Activated naive CD8-positive, alpha-beta T cell treated with anti-CD3 and anti-CD28 coated beads for 36 hours (primary cell): ENCODE results near the gene HSD17B12. TPM values are rescaled to one million over a fixed set of nuclear protein-coding genes. Genes with fewer than 3 reads are reported as not detected.

Experiments used
- DNase-seq: peaks from one replicate; pipeline ENCODE4 v3.0.0; 2021
- H3K27ac Mint-ChIP-seq: one replicate; pipeline ENCODE4 v1.8.0; 2022; ENCODE audit warnings: mild to moderate bottlenecking, moderate library complexity, mixed read lengths
- H3K27me3 Mint-ChIP-seq: one replicate; pipeline ENCODE4 v1.8.0; 2022; ENCODE audit warnings: mild to moderate bottlenecking, mixed read lengths
- H3K36me3 Mint-ChIP-seq: one replicate; pipeline ENCODE4 v1.8.0; 2021; ENCODE audit warnings: mild to moderate bottlenecking, mixed read lengths
- H3K4me1 Mint-ChIP-seq: one replicate; pipeline ENCODE4 v1.8.0; 2021; ENCODE audit warnings: mixed read lengths
- H3K4me3 Mint-ChIP-seq: one replicate; pipeline ENCODE4 v1.8.0; 2022; ENCODE audit warnings: mild to moderate bottlenecking, moderate library complexity, mixed read lengths
- H3K9me3 Mint-ChIP-seq: one replicate; pipeline ENCODE4 v1.8.0; 2022; ENCODE audit warnings: mixed read lengths
- total RNA-seq, 2 experiments: library from RNA; stranded (reverse); gene quantifications; one replicate each; pipeline ENCODE4 v1.2.3, GENCODE V29; 2021

HSD17B12 gene
- total RNA-seq, 2 experiments from 2014 or later: 54.2 to 56.0 TPM

DNA sequence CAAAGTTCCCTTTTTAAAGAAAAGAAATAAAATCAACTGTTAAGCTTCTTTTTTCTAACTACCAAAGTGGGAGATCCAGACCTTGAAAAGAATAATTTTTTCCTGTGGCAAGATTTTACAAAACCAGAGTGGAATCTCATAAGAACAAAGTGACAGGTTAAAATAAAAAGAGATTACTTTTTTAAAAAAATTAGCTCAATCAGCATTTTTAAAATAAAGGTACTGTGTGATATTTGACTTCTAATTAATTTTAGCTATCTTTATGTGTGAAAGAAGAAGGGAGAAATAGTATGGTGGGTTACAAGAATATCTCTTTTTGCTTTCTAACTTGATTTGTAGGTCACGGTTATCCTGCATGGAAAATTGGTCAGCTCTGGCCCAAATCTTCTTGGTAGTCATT, 107.3 kb downstream of the HSD17B12 start:
- H3K4me1 Mint-ChIP-seq: peaks cover 2% of the 10 kb centered on the region
- no peaks in the 10 kb centered on the region for H3K27me3 Mint-ChIP-seq
- no peak overlapping the region for H3K4me3 Mint-ChIP-seq
- H3K27ac Mint-ChIP-seq: no peak overlapping the region
- peaks cover 16% of the 10 kb centered on the region for H3K9me3 Mint-ChIP-seq
- peaks cover 49% of the 10 kb centered on the region for H3K36me3 Mint-ChIP-seq
- no peak for DNase-seq

DNA sequence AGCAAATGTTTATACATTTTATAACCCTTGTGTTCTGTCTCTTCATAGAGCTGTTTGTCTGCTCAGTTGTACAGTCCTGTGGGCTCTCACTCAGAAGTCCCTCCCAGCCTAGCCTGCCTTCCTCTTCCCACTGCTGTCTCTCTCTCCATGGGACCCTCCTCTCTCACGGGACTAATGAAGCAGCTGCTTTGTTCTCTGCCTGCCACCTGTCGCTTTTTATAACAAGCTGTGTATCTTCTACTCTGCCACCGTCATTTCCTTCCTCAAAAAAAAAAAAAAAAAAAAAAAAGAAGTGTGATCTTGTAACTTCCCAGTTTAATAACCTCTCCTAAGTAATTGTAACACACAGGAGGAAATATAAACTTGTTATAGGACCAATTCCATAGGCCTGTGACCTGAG, 107.9 kb downstream of the HSD17B12 start:
- H3K4me1 Mint-ChIP-seq: peaks cover 2% of the 10 kb centered on the region
- no peak for DNase-seq
- peaks cover 46% of the 10 kb centered on the region for H3K36me3 Mint-ChIP-seq
- no peak overlapping the region for H3K4me3 Mint-ChIP-seq
- no peaks in the 10 kb centered on the region for H3K27me3 Mint-ChIP-seq
- H3K9me3 Mint-ChIP-seq: peaks cover 16% of the 10 kb centered on the region
- no peak overlapping the region for H3K27ac Mint-ChIP-seq

DNA sequence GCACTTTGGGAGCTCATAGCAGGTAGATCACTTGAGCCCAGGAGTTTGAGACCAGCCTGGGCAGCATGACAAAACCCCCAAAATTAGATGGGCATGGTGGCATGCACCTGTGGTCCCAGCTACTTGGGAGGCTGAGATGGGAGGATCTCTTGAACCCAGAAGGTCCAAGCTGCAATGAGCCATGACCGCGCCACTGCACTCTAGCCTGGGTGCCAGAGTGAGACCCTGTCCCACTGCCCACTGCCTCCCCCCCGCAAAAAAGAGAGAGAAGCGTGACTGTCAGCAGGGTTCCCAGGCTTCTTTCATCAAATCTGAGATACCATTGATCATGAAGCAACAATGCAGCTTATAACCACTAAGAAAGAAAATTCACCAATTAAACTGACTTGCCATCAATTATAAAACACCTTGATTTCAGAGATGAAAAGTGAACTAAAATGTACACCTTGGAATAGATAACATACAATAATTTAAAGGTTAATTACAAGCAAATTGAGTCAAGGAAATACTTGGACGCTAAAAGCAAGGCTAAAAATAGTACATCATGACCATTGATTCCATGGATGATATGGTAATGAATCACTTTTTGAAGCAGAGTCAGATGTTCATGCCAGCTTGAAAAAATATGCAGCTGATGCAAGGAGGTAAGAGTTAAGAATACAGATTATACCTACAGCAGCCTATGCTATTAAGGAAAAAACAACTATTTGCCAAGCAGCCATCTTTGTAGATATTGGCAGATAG, 109.3 kb downstream of the HSD17B12 start:
- no peak for DNase-seq
- Mint-ChIP-seq H3K4me3 (no peak overlapping the region), H3K27me3 (no peaks in the 10 kb centered on the region), H3K9me3 (peaks cover 6% of the 10 kb centered on the region), H3K4me1 (peaks cover 2% of the 10 kb centered on the region), H3K27ac (no peak overlapping the region), H3K36me3 (peaks cover 44% of the 10 kb centered on the region)

DNA sequence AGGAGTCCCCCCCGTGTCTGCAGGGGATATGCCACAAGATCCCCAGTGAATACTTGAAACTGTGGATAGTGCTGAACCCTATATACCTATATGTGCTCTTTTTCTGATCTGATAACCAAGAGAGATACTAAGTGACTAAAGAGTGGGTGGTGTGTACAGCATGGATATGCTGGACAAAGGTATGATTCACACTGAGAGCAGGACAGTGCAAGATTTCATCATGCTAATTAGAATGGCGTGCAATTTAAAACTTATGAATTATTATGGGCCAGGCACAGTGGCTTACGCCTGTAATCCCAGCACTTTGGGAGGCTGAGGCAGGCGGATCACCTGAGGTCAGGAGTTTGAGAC, 109.9 kb downstream of the HSD17B12 start:
- DNase-seq: no peak
- no peak overlapping the region for H3K4me3 Mint-ChIP-seq
- H3K36me3 Mint-ChIP-seq: peaks cover 41% of the 10 kb centered on the region
- H3K9me3 Mint-ChIP-seq: peaks cover 3% of the 10 kb centered on the region
- no peak overlapping the region for H3K27ac Mint-ChIP-seq
- H3K4me1 Mint-ChIP-seq: peaks cover 2% of the 10 kb centered on the region
- no peaks in the 10 kb centered on the region for H3K27me3 Mint-ChIP-seq

DNA sequence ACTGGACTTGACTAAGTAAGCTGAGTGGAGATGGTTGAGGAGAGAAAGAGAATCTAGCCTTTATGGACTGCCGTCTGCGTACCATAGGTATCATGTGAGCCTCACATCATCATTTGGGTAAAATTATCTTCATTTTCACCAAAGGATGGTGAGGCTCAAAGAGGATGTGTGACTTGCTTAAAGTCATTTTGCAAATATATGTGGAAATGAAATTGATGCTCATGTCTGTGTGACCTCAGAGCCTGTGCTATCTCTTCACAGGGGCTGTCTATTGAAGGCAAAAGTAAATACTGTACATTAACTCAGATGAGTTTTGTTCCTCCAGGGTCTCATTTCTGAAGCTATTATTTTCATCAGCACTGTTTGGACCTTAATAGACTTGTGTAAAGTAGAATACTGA, 116.8 kb downstream of the HSD17B12 start:
- DNase-seq: no peak
- H3K27me3 Mint-ChIP-seq: no peaks in the 10 kb centered on the region
- no peak overlapping the region for H3K27ac Mint-ChIP-seq
- peaks cover 37% of the 10 kb centered on the region for H3K36me3 Mint-ChIP-seq
- no peaks in the 10 kb centered on the region for H3K9me3 Mint-ChIP-seq
- no peaks in the 10 kb centered on the region for H3K4me1 Mint-ChIP-seq
- no peak overlapping the region for H3K4me3 Mint-ChIP-seq

DNA sequence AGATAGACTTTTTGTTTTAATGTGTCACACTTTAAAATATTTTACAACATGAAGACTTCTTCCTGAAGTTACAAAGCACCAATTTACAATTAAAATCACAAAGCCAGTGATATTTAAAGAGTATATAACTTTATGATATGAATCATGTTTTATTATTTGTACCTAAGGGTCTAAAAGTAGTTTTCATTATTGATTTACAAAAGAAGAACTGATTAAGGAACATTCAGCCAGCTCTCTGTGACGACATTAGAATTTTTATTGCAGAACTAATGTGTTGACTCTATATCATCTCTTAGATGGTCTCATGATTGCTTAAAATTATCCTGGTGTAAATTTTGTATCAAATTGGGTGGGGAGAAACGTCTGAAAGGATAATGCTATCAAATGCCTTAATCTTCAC, 117.3 kb downstream of the HSD17B12 start:
- Mint-ChIP-seq H3K4me3 (no peak overlapping the region), H3K4me1 (no peaks in the 10 kb centered on the region), H3K27me3 (no peaks in the 10 kb centered on the region), H3K27ac (no peak overlapping the region), H3K36me3 (peaks cover 37% of the 10 kb centered on the region), H3K9me3 (no peaks in the 10 kb centered on the region)
- no peak for DNase-seq

DNA sequence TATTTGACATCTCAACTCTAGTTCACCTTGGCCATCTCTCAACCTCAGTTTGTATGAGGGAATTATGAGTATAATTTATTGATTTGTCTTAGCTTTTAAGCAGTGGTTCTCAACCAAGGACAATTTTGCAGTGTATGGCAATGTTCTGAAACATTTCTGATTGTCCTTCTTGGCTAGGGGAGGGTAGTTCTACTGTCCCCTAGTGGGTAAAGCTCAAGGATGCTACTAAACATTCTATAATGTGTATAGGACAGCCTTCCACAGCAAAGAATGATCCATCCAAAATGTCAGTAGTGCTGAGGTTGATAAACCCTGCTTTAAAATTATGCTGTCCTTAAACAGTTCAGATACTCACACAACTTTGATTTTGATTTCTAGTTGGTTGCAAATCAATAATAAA, 122.0 kb downstream of the HSD17B12 start:
- peaks cover 13% of the 10 kb centered on the region for H3K9me3 Mint-ChIP-seq
- peaks cover 60% of the 10 kb centered on the region for H3K36me3 Mint-ChIP-seq
- no peaks in the 10 kb centered on the region for H3K27me3 Mint-ChIP-seq
- DNase-seq: no peak
- no peaks in the 10 kb centered on the region for H3K4me1 Mint-ChIP-seq
- no peak overlapping the region for H3K27ac Mint-ChIP-seq
- no peak overlapping the region for H3K4me3 Mint-ChIP-seq

DNA sequence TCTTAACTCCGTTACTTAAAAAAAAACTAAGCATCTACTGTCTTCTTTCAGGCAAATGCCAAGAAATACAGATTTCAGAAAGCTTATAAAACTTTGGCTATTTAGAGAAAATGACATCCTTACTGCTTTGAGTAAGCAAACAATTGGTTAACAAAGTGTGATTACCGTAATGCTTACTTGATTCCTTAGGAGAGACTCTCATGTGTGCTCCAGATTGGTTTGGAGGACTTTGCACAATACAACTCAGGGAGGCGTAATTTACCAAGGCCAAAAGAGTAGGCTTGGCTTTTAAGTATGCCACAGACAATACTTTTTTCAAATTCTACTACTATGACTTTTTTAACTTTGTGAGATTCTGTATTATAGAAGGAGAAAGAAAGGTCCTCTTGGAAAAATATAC, 123.2 kb downstream of the HSD17B12 start:
- H3K4me1 Mint-ChIP-seq: no peaks in the 10 kb centered on the region
- H3K9me3 Mint-ChIP-seq: peaks cover 13% of the 10 kb centered on the region
- peaks cover 57% of the 10 kb centered on the region for H3K36me3 Mint-ChIP-seq
- H3K27me3 Mint-ChIP-seq: no peaks in the 10 kb centered on the region
- no peak overlapping the region for H3K27ac Mint-ChIP-seq
- no peak overlapping the region for H3K4me3 Mint-ChIP-seq
- no peak for DNase-seq

DNA sequence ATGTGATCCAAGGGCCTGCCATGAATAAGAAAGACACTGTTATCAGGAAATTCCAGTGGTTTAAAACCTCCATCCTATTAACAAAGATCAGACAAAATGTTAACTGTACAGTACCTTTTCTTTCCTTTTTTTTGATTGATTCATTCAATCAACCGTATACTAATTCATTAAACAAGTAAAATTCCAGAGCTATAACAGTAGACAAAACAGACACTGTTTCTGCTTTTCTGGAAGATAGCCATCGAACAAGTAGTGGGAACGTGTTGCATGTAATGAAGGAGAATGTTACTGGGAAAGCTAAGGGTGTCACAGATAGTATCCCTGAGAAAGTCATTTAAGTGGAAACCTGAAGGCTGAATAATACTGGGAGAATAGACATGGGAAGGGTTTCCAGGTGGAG, 126.4 kb downstream of the HSD17B12 start:
- DNase-seq: no peak
- H3K9me3 Mint-ChIP-seq: peaks cover 13% of the 10 kb centered on the region
- H3K4me1 Mint-ChIP-seq: no peaks in the 10 kb centered on the region
- H3K27me3 Mint-ChIP-seq: no peaks in the 10 kb centered on the region
- no peak overlapping the region for H3K27ac Mint-ChIP-seq
- H3K4me3 Mint-ChIP-seq: no peak overlapping the region
- peaks cover 34% of the 10 kb centered on the region for H3K36me3 Mint-ChIP-seq

DNA sequence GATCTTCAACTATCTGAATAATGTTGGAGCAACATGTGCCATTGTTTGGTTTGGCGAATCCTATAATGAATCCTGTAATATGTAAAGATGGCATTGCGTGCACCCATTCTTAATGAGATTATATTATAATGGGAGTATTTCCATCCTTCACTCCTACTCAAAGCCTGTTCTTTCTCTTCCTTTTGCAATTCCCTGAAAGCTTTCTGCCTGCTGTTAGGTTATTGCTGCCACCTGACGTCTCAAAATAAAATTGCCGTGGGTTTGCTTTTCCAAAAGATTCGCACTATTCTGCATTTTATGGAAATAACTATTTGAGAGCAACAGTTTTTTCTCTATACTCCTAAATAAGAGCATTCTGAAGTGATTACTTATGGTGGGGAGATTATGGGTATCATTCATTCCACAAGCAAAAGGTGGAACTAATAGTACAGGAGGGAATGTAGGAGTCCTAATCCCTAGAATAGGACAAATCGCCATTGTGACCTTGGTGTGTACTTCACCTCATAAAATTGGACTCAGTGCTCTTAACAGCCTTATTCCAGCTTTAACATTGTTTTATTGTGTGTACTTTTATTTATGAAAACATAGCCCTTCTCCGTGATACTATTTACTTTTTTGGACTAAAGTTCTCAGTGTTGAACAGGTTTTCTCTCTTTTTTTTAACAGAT, 130.5 kb downstream of the HSD17B12 start:
- H3K27me3 Mint-ChIP-seq: no peaks in the 10 kb centered on the region
- no peak overlapping the region for H3K27ac Mint-ChIP-seq
- peaks cover 14% of the 10 kb centered on the region for H3K36me3 Mint-ChIP-seq
- H3K4me1 Mint-ChIP-seq: no peaks in the 10 kb centered on the region
- H3K4me3 Mint-ChIP-seq: no peak overlapping the region
- no peak for DNase-seq
- no peaks in the 10 kb centered on the region for H3K9me3 Mint-ChIP-seq

DNA sequence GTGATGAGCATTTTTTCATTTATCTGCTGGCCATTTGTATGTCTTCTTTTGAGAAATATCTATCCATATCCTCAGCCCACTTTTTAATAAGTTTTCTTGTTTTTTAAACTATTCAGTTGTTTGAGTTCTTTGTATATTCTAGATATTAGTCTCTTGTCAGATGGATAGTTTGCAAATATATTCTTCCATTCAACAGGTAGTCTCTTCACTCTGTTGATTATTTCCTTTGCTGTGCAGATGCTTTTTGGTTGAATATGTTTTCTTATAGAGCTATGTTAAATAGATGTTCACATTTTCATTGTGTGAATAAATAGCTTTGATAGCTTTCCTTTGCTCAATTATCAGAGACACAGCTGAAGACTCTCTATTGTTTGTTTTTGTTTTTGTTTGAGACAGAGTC, 131.9 kb downstream of the HSD17B12 start:
- Mint-ChIP-seq H3K4me1 (no peaks in the 10 kb centered on the region), H3K27ac (no peak overlapping the region), H3K36me3 (peaks cover 15% of the 10 kb centered on the region), H3K9me3 (no peaks in the 10 kb centered on the region), H3K4me3 (no peak overlapping the region), H3K27me3 (no peaks in the 10 kb centered on the region)
- no peak for DNase-seq

DNA sequence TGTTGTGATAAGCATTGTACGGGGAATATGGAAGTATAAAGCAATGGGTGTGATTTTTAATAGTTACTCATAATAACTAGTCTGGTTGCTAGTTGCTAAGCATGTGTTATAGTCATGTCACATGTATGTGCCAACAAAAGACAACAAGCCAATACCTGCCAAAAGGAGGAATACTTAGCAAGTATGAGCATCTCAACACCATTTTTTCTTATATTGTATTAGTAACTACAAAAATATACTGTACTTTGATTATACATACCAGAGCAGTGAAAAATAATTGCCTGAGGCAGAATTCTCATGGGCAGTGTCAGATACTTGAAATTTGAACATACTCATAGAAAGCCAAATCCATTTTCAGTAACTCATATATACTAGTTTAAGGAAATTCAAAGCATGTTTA, 137.7 kb downstream of the HSD17B12 start:
- Mint-ChIP-seq H3K9me3 (no peaks in the 10 kb centered on the region), H3K27ac (no peak overlapping the region), H3K36me3 (peaks cover 39% of the 10 kb centered on the region), H3K4me3 (no peak overlapping the region), H3K27me3 (no peaks in the 10 kb centered on the region), H3K4me1 (no peaks in the 10 kb centered on the region)
- no peak for DNase-seq

DNA sequence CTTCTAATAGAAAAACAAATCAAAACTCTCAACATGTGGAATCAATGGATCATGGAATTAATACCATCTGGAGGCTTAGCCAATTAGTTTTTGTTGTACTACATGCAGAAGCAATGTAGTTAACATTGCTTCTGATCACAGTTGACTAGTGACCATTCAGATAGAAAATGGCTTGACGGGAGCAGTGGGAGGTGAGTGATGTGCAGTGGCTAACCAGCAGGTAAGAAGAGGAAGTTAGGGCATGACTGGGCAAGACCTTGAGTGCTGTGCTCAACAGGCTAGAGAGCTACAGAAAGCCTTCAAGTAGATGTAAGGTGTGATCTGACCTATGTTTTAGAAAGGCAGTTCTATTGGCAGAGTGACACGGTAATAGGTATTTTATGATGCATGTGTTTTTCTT, 139.4 kb downstream of the HSD17B12 start:
- Mint-ChIP-seq H3K36me3 (peaks cover 39% of the 10 kb centered on the region), H3K4me3 (no peak overlapping the region), H3K27me3 (no peaks in the 10 kb centered on the region), H3K27ac (no peak overlapping the region), H3K9me3 (no peaks in the 10 kb centered on the region), H3K4me1 (no peaks in the 10 kb centered on the region)
- no peak for DNase-seq

DNA sequence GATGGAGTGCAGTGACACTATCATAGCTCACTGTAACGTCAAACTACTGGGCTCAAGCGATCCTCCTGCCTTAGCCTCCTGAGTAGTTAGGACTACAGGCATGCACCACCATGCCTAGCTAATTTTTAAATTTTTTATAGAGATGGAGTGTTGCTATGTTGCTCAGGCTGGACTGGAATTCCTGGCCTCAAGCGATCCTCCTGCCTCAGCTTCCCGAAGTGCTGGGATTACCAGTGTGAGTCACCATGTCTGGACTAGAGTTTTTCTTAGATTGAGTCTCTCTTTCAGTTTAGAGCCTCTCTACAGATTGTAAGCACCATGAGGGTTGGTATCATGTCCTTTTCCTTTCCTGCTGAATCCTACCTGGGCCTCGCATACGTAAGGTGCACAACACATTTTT, 142.8 kb downstream of the HSD17B12 start:
- peaks cover 27% of the 10 kb centered on the region for H3K36me3 Mint-ChIP-seq
- no peak overlapping the region for H3K27ac Mint-ChIP-seq
- no peak overlapping the region for H3K4me3 Mint-ChIP-seq
- no peaks in the 10 kb centered on the region for H3K27me3 Mint-ChIP-seq
- DNase-seq: no peak
- no peaks in the 10 kb centered on the region for H3K9me3 Mint-ChIP-seq
- H3K4me1 Mint-ChIP-seq: no peaks in the 10 kb centered on the region

DNA sequence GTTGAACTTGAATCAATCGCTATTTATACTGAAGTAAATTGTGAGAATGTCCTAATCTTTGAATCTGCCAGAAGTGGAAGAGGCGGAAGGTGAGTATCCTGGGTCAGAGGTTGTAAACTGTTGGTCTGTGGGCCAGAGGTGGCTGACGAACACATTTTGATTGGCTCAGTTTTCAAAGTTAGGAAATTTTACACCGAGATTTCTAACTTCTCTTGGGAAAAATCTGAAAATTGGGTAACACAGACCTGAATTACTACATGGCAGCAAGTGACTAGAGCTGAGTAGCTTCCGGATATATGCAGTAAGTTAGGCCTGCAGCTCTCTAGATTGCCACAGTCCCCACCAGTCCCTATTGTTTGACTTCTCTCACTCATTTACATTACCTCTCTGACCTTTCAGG, 143.3 kb downstream of the HSD17B12 start:
- Mint-ChIP-seq H3K27ac (no peak overlapping the region), H3K9me3 (no peaks in the 10 kb centered on the region), H3K4me3 (no peak overlapping the region), H3K4me1 (no peaks in the 10 kb centered on the region), H3K27me3 (no peaks in the 10 kb centered on the region), H3K36me3 (peaks cover 27% of the 10 kb centered on the region)
- no peak for DNase-seq

DNA sequence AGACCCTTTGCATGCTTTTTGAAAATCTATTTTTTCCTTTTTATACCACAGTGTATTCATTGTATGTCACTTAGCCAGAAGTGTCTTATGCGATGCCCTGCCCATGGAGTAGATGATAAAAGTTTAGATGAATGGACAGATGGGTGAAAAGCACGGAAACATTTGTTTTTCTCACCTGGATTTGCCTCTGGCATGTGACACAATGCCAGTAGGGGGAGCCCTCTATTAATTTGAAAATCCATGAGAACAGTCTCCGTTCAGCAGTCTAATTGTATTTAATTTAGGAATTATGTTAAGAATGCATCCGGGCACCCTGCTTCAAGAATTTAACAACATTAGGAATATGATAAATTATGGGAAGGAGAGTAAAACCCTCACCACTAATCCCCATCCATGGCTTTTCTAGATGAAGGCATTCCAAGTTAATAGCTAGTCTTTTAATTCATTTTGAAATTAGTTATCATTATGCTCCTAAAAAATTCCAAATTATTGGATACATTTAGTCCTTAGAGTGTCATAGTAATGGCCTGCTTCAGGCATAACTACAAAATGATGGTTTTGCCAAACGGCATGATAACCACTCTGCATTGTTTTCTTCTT, 144.8 kb downstream of the HSD17B12 start:
- no peaks in the 10 kb centered on the region for H3K9me3 Mint-ChIP-seq
- H3K4me1 Mint-ChIP-seq: peaks cover 2% of the 10 kb centered on the region
- H3K27me3 Mint-ChIP-seq: no peaks in the 10 kb centered on the region
- H3K36me3 Mint-ChIP-seq: peaks cover 18% of the 10 kb centered on the region
- DNase-seq: no peak
- H3K27ac Mint-ChIP-seq: no peak overlapping the region
- no peak overlapping the region for H3K4me3 Mint-ChIP-seq
